NCI-H2196 (cell line): ENCODE results near the gene PKD2L2.
A peak's percentile ranks its signal among the peaks of the same experiment; 100 is the strongest.
"Not testable (repeated sequence)": the region's sequence is repeated elsewhere in the genome, so short reads cannot be mapped to it uniquely, and the experiment has no call there.

Experiments used
- DNase-seq: peaks from one replicate; lab custom pipeline; 2025; ENCODE audit not compliant: unreplicated experiment; lab: John Stamatoyannopoulos, UW

Gene PKD2L2

DNA sequence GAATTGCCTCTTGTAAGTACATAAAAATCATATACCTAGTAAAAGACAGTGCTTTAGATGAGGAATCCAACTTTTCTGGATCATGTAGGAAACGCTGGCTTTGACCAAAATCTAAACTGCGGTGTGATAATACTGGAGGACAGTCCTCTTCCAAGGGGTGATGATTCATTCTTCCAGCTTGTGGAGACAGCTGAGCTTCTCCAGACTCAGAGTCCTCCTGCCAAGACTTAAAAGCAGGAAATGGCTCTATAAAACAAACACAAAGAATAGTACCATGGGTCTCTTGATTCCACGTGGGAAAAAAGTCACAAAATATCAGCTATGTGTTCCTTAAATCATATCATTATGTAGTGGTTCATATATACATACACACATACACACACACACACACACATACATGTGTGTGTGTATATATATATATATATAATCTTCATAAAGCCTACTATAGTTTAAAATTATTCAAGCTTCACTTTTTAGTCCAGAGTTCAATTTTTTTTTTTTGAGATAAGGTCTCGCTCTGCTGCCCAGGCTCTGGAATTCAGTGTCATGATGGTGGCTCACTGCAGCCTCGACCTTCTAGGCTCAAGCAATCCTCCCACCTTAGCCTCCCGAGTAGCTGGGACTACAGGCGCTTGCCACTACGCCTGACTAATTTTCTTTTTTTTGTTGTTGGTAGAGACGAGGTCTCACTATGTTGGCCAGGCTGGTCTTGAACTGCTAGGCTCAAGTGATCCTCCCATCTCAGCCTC is 65.0 kb downstream of the PKD2L2 start:
- DNase-seq = peak; percentile 32

DNA sequence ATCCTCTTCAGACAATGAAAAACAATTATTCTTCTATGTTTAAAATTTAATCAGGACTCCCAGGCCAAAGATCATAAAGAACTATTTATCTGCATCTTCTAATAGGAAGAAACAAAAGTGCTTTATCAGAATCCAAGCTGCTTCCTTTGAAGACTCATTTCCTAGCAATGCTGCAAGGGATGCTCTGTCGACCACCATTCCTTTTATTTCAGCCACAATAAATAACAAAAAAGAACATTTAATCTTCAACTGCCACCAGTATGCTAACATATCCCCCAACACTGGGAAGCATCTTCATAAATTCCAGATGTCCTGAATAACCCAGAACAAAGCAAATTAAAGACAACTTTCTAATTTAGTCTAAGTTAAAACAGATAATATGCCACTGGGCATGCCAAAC is 68.7 kb downstream of the PKD2L2 start:
- DNase-seq = no peak

DNA sequence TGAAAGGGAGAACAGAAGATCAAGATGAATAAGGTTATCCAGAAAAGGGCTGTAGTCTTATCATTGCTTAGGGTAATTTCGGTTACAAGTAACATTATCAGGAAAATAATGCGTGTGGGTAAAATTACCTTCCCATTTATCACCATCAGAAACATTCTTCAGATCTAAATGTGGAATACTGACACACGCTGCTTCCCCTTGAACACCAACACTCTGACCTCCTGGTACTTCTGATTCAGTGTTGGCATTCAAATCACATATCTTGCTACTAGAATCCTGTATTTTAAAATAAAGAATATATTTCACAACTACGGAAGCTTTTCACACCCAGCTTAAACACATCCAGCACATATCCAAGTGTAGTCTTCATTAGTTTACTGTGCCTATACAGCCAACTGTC is 70.2 kb downstream of the PKD2L2 start:
- DNase-seq = no peak

DNA sequence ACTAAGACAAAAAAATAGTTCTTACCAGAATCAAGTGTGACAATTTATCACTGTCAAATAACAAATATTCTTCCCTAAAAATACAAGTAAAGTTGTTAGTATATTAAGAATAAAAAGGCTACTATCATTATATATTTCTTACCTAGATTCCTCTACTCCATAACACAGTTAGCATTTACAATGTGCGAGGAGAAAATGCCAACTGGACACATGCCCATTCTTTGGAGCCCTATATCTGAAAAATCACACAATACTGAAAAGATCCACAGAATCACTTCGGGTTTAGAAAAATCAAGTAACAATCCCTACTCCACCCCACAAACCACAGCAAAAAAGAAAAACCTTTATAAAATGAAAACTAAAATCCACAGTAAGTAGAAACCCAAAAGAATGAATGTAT is 70.9 kb downstream of the PKD2L2 start:
- no peak for DNase-seq

DNA sequence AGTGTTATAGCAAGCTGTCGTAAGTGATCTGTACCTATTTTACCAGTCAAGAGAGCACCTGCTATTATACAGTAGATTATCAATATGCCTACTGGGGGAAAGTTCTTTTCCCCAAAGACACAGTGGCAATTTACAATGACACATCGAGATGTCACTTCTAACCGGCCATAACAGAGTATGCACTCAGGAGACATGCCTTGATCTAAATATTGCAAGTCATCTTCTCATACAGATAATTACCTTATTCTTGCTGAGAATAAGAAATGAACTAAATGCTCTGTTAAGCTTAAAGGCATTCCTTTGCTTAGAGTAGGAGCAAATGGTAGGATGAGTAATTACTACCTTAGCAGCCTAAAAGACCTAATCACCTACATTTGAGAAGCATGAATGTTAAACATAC is 71.6 kb downstream of the PKD2L2 start:
- no peak for DNase-seq

DNA sequence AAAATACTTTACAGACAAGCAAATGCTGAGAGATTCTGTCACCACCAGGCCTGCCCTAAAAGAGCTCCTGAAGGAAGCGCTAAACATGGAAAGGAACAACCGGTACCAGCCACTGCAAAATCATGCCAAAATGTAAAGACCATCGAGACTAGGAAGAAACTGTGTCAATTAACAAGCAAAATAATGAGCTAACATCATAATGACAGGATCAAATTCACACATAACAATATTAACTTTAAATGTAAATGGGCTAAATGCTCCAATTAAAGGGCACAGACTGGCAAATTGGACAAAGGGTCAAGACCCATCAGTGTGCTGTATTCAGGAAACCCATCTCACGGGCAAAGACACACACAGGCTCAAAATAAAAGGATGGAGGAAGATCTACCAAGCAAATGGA is 81.1 kb downstream of the PKD2L2 start:
- not testable (repeated sequence) for DNase-seq

DNA sequence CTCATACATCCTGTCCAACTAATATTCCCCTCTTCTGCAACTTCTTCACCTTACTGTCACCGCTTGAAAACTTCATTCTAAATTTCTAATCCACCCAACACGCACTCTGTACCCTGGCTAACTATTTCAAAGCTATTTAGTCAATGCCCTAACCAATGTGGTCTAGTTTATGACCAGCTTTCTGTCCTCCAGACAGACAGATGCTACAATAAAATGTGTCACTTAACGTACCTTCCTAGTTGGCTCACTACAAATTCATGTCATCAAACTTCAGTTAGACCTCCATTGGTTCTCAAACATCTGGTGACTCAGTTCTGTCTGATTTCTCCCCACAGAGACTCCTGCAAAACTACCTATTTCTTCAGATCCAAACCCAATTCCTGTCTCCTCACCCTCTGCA is 86.0 kb downstream of the PKD2L2 start:
- no peak for DNase-seq

DNA sequence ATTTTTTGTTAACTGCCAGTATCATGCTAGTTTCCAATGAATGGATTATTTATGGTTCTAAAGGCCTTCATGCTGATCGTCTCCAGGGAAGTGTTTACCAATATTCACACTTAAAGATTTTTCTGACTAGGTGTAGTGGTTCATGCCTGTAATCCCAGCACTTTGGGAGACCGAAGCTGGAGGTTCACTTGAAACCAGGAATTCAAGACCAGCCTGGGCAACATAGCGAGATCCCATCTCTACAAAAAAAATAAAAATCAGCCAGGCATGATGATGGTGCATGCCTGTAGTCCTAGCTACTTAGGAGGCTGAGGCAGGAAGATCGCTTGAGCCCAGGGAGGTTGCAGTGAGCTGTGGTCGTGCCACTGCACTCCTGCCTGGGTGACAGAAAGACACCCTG is 100.2 kb downstream of the PKD2L2 start:
- DNase-seq = no peak
